GM23248 (cell line): ENCODE measurements around the gene PTK7. TPM values are rescaled to one million over a fixed set of nuclear protein-coding genes. Genes with fewer than 3 reads are reported as not detected.

Experiments
- DNase-seq: peaks from one replicate; pipeline ENCODE4 v3.0.0-alpha.2; 2015
- H2AFZ ChIP-seq: fragments of 200-600 bp; sonication (generic); 2 replicates; pipeline ENCODE4 v1.6.1; 2016; ENCODE audit warnings: antibody characterized with exemption
- H3F3A ChIP-seq: fragments of 200-600 bp; sonication (generic); 2 replicates; pipeline ENCODE4 v1.6.1; 2016; ENCODE audit warnings: mild to moderate bottlenecking, antibody characterized with exemption, mixed run types; ENCODE audit not compliant: insufficient read depth
- H3K27ac ChIP-seq: fragments of 200-600 bp; sonication (generic); 2 replicates; pipeline ENCODE4 v1.5.1; 2016; ENCODE audit warnings: mild to moderate bottlenecking
- H3K27me3 ChIP-seq: fragments of 200-600 bp; sonication (generic); replicated peaks from 2 replicates; pipeline ENCODE4 v1.6.1; 2016; ENCODE audit warnings: mild to moderate bottlenecking; ENCODE audit not compliant: insufficient read depth
- H3K36me3 ChIP-seq: fragments of 200-600 bp; sonication (generic); 2 replicates; pipeline ENCODE4 v1.6.1; 2016; ENCODE audit warnings: low read depth, mild to moderate bottlenecking
- H3K4me1 ChIP-seq: fragments of 200-600 bp; sonication (generic); 2 replicates; pipeline ENCODE4 v1.6.1; 2016; ENCODE audit warnings: mild to moderate bottlenecking; ENCODE audit not compliant: insufficient read depth
- H3K4me2 ChIP-seq: fragments of 200-600 bp; sonication (generic); one replicate; pipeline ENCODE4 v1.6.1; 2016; ENCODE audit warnings: mild to moderate bottlenecking; ENCODE audit not compliant: unreplicated experiment
- H3K4me3 ChIP-seq: fragments of 200-600 bp; sonication (generic); 2 replicates; pipeline ENCODE4 v1.5.1; 2016; ENCODE audit warnings: mild to moderate bottlenecking
- H3K79me2 ChIP-seq: fragments of 200-600 bp; sonication (generic); 2 replicates; pipeline ENCODE4 v1.6.1; 2016; ENCODE audit warnings: mild to moderate bottlenecking; ENCODE audit not compliant: insufficient read depth
- H3K9ac ChIP-seq: fragments of 200-600 bp; sonication (generic); 2 replicates; pipeline ENCODE4 v1.6.1; 2016; ENCODE audit warnings: mild to moderate bottlenecking
- H3K9me2 ChIP-seq: fragments of 200-600 bp; sonication (generic); 2 replicates; pipeline ENCODE4 v1.6.1; 2016; ENCODE audit warnings: mixed run types, mild to moderate bottlenecking, moderate library complexity; ENCODE audit not compliant: insufficient read depth
- H3K9me3 ChIP-seq: fragments of 200-600 bp; sonication (generic); one replicate; pipeline ENCODE4 v1.6.1; 2017; ENCODE audit warnings: low read depth
- H4K20me1 ChIP-seq: fragments of 200-600 bp; sonication (generic); 2 replicates; pipeline ENCODE4 v1.6.0; 2016; ENCODE audit not compliant: insufficient read depth
- EZH2 ChIP-seq: fragments of 200-600 bp; sonication (generic); IDR thresholded peaks from 2 replicates; pipeline ENCODE4 v1.6.1; 2018; ENCODE audit warnings: antibody characterized with exemption, mild to moderate bottlenecking; ENCODE audit not compliant: insufficient read depth, poor library complexity, severe bottlenecking
- EZH2phosphoT487 ChIP-seq: fragments of 200-600 bp; sonication (generic); IDR thresholded peaks from 2 replicates; pipeline ENCODE4 v1.6.1; 2018; ENCODE audit warnings: antibody characterized with exemption, moderate library complexity, mild to moderate bottlenecking, low read depth; ENCODE audit not compliant: insufficient read depth
- WGBS, 2 experiments: methylation state at CpG; one replicate each; pipeline ENCODE4 v1.1.6; 2015 to 2017; ENCODE audit warnings: low lambda C conversion rate in 2 of 2, low coverage in 1 of 2; ENCODE audit errors: missing lambda C conversion rate in 2 of 2; 5-methylcytosine and 5-hydroxymethylcytosine counted together
- in situ Hi-C: fragments of 300-500 bp; cut with MboI; formaldehyde crosslinking; loops from 2 replicates; pipeline ENCODE4 v1.15.0; 2020
- polyA plus RNA-seq: library from polyadenylated mRNA; unstranded; fragments of >200 nt; fragmentation: Nextera tagmentation; extraction: Ambion mirVana; gene quantifications from 2 replicates; pipeline ENCODE4 v1.2.1, GENCODE V29; 2016
- total RNA-seq: library from RNA; depleted of rRNA; stranded (reverse); fragments of >200 nt; shearing (Covaris generic); gene quantifications from 2 replicates; pipeline ENCODE4 v1.2.3, GENCODE V29; 2014

PTK7 gene
- total and polyA plus RNA-seq, 2 experiments from 2014 or later: 110 to 146 TPM

DNA sequence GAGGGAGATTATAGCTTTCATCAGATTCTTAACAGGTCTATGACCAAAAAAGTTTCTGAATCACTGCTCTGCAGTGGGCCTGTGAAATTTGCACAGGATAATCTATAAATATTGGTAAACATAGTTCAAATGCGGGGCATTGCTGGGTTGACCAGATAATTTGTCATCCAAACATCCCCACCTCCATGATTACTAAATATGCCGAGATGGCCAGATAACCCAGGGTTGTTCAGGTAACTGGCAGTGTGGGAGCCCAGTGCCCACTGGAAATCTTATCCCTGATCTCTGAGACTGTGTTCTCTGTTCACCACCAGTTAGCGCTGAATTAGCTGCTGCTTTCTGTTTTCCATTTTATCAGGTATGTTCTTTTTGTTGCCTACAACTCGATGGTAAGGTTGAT, 21.4 kb downstream of the PTK7 start:
- no peaks in the 10 kb centered on the region for H3K36me3 ChIP-seq
- no peaks in the 10 kb centered on the region for H3K9me2 ChIP-seq
- in situ Hi-C loops: no loop called here
- peaks cover 42% of the 10 kb centered on the region for H3K4me1 ChIP-seq
- DNase-seq: no peak
- no peaks in the 10 kb centered on the region for H3K9me3 ChIP-seq
- no peak overlapping the region for H3K4me3 ChIP-seq
- TF ChIP-seq EZH2 (no peak), EZH2phosphoT487 (no peak)
- H3K79me2 ChIP-seq: peaks cover 98% of the 10 kb centered on the region
- WGBS, 2 experiments: 94 to 95% methylated on average over 4 of the region's 4 CpGs
- H3K27ac ChIP-seq: peak overlapping the region; percentile 60
- no peaks in the 10 kb centered on the region for H3K27me3 ChIP-seq
- H2AFZ ChIP-seq: no peak overlapping the region
- H3F3A ChIP-seq: peaks cover 44% of the 10 kb centered on the region
- peak overlapping the region; percentile 39 for H3K4me2 ChIP-seq
- peak overlapping the region; percentile 41; the same call in 1 of the 2 replicates for H3K9ac ChIP-seq
- no peaks in the 10 kb centered on the region for H4K20me1 ChIP-seq

DNA sequence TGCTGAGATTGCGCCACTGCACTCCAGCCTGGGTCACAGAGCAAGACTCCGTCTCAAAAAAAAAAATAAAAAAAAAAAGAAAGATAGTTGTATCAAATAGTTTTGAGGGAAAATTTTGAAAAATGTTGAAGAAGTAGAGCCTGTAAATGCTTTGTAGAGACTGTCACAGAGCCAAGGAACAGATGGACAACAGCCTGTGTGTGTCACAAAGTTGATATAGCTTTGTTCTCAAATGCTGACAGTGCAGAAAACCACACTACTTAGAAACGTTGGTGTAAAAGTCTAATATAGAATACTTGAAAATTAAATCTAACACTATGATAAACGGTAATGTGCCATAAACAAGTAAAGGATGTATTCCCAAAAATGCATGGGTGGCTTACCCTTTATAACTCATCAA, 25.4 kb downstream of the PTK7 start:
- TF ChIP-seq EZH2phosphoT487: no peak
- TF ChIP-seq EZH2: no peak
- H3K27me3 ChIP-seq: no peaks in the 10 kb centered on the region

DNA sequence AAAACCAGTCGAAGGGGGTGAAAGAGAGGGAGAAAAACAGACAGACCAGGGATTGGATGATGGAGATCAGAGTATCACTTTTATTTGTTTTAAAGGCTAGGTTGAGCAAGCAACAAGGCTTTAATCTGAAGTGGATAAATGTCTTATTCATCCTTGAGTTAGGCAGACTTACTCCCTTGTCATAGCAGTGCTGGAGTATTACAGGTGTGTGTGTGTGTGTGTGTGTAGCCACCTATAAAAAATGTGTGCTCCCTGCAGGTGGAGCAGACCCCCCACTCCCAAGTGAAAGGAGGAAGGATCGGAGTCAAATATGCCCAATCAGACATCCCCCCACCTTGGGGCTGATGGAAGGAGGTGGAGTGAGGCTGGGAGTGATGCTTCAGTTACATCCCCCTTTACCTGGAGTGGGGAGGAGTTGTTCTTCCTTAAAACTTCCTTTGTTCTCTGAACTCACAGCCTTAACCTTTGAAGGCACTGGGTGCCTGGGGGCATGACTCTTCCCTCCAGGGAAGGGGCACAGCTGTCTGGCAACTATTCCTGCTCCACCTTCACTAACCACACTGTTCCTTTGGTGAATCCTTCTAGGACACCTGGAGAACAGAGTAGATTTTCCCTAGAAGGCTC, 27.3 kb downstream of the PTK7 start:
- in situ Hi-C loops: no loop called here
- Histone ChIP-seq H3K36me3 (no peaks in the 10 kb centered on the region), H3K4me1 (peaks cover 10% of the 10 kb centered on the region; the same call in 1 of the 2 replicates), H3K9me2 (no peaks in the 10 kb centered on the region), H3K9ac (no peak overlapping the region), H3K4me3 (no peak overlapping the region), H3K4me2 (no peak overlapping the region), H4K20me1 (no peaks in the 10 kb centered on the region; the same call in 1 of the 2 replicates), H3K79me2 (peaks cover 99% of the 10 kb centered on the region), H3K27me3 (no peaks in the 10 kb centered on the region), H2AFZ (no peak overlapping the region), H3K27ac (no peak overlapping the region), H3F3A (no peaks in the 10 kb centered on the region), H3K9me3 (no peaks in the 10 kb centered on the region)
- DNase-seq: no peak
- no peak for TF ChIP-seq EZH2phosphoT487
- TF ChIP-seq EZH2: no peak
- WGBS, 2 experiments: 76 to 79% methylated on average over 2 of the region's 2 CpGs

More for the DNA sequence above, 25.4 kb downstream of the PTK7 start:
- H3K4me1 ChIP-seq: peaks cover 28% of the 10 kb centered on the region
- H3F3A ChIP-seq: peaks cover 18% of the 10 kb centered on the region
- no peaks in the 10 kb centered on the region for H3K36me3 ChIP-seq
- in situ Hi-C loops: no loop called here
- no peak overlapping the region for H3K4me2 ChIP-seq
- H3K9ac ChIP-seq: no peak overlapping the region
- 36 to 41% methylated on average over 4 of the region's 4 CpGs for WGBS, 2 experiments
- H3K4me3 ChIP-seq: no peak overlapping the region
- H3K79me2 ChIP-seq: peaks cover 98% of the 10 kb centered on the region
- H3K9me2 ChIP-seq: no peaks in the 10 kb centered on the region
- H3K27ac ChIP-seq: no peak overlapping the region
- no peak overlapping the region for H2AFZ ChIP-seq
- no peak for DNase-seq
- H4K20me1 ChIP-seq: no peaks in the 10 kb centered on the region; the same call in 1 of the 2 replicates
- no peaks in the 10 kb centered on the region for H3K9me3 ChIP-seq

DNA sequence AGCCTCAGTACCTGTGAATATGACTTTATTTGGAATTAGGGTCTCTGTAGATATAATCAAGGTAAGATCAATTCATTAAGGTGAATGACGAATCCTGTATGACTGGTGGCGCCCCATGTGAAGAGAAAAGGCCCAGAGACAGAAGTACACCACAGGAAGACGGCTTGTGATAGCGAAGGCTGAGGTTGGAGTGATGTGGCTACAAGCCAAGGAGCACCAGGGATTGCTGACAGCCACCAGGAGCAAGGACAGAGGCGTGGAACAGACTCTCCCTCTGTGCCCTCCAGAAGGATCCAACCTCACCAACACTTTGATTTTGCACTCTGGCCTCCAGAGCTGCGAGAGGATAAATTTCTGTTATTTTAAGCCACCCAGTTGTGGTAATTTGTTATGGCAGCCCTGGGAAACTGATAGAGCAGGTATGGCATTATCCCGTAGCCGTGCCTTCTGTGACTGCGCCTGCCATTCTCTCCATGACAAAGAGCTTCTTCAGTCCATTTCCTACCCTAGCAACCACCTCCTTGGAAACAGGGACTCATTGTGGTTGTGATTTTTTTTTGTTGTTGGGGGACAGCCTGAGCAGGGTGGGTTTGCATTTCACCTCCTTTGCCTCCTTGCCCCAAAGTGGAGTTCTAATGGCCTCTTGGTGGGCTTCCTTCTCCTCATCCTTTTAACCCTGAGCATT, 29.6 kb downstream of the PTK7 start:
- Histone ChIP-seq H3K79me2 (peaks cover 99% of the 10 kb centered on the region), H3K9ac (no peak overlapping the region), H2AFZ (no peak overlapping the region), H4K20me1 (no peaks in the 10 kb centered on the region; the same call in 1 of the 2 replicates), H3K27ac (no peak overlapping the region), H3K4me3 (no peak overlapping the region), H3K9me3 (no peaks in the 10 kb centered on the region), H3K4me2 (no peak overlapping the region), H3K9me2 (no peaks in the 10 kb centered on the region), H3K27me3 (no peaks in the 10 kb centered on the region), H3K4me1 (peaks cover 7% of the 10 kb centered on the region; the same call in 1 of the 2 replicates), H3K36me3 (no peaks in the 10 kb centered on the region), H3F3A (no peaks in the 10 kb centered on the region)
- no peak for TF ChIP-seq EZH2
- no peak for TF ChIP-seq EZH2phosphoT487
- in situ Hi-C loops: no loop called here
- WGBS, 2 experiments: 96% methylated on average over 9 of the region's 9 CpGs
- no peak for DNase-seq
